Measurements from ENCODE around the gene GPR62. TPM values are rescaled to one million over a fixed set of nuclear protein-coding genes. Genes with fewer than 3 reads are reported as not detected.

Gene GPR62
- total and polyA plus RNA-seq, 2 experiments from 2014 or later = 0.10 to 0.38 TPM

- TF ChIP-seq, protein P1, sequence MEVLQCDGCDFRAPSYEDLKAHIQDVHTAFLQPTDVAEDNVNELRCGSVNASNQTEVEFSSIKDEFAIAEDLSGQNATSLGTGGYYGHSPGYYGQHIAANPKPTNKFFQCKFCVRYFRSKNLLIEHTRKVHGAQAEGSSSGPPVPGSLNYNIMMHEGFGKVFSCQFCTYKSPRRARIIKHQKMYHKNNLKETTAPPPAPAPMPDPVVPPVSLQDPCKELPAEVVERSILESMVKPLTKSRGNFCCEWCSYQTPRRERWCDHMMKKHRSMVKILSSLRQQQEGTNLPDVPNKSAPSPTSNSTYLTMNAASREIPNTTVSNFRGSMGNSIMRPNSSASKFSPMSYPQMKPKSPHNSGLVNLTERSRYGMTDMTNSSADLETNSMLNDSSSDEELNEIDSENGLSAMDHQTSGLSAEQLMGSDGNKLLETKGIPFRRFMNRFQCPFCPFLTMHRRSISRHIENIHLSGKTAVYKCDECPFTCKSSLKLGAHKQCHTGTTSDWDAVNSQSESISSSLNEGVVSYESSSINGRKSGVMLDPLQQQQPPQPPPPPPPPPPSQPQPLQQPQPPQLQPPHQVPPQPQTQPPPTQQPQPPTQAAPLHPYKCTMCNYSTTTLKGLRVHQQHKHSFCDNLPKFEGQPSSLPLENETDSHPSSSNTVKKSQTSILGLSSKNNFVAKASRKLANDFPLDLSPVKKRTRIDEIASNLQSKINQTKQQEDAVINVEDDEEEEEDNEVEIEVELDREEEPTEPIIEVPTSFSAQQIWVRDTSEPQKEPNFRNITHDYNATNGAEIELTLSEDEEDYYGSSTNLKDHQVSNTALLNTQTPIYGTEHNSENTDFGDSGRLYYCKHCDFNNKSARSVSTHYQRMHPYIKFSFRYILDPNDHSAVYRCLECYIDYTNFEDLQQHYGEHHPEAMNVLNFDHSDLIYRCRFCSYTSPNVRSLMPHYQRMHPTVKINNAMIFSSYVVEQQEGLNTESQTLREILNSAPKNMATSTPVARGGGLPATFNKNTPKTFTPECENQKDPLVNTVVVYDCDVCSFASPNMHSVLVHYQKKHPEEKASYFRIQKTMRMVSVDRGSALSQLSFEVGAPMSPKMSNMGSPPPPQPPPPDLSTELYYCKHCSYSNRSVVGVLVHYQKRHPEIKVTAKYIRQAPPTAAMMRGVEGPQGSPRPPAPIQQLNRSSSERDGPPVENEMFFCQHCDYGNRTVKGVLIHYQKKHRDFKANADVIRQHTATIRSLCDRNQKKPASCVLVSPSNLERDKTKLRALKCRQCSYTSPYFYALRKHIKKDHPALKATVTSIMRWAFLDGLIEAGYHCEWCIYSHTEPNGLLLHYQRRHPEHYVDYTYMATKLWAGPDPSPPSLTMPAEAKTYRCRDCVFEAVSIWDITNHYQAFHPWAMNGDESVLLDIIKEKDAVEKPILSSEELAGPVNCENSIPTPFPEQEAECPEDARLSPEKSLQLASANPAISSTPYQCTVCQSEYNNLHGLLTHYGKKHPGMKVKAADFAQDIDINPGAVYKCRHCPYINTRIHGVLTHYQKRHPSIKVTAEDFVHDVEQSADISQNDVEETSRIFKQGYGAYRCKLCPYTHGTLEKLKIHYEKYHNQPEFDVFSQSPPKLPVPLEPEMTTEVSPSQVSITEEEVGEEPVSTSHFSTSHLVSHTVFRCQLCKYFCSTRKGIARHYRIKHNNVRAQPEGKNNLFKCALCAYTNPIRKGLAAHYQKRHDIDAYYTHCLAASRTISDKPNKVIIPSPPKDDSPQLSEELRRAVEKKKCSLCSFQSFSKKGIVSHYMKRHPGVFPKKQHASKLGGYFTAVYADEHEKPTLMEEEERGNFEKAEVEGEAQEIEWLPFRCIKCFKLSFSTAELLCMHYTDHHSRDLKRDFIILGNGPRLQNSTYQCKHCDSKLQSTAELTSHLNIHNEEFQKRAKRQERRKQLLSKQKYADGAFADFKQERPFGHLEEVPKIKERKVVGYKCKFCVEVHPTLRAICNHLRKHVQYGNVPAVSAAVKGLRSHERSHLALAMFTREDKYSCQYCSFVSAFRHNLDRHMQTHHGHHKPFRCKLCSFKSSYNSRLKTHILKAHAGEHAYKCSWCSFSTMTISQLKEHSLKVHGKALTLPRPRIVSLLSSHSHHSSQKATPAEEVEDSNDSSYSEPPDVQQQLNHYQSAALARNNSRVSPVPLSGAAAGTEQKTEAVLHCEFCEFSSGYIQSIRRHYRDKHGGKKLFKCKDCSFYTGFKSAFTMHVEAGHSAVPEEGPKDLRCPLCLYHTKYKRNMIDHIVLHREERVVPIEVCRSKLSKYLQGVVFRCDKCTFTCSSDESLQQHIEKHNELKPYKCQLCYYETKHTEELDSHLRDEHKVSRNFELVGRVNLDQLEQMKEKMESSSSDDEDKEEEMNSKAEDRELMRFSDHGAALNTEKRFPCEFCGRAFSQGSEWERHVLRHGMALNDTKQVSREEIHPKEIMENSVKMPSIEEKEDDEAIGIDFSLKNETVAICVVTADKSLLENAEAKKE (CRISPR knock-in tag; IDR thresholded peaks at IDR 0.05) = no peak
- TF ChIP-seq JUNB (IDR thresholded peaks at IDR 0.05; ENCODE audit: unreplicated experiment) (no peak), POLR2AphosphoS5 (IDR thresholded peaks at IDR 0.05; ENCODE audit: low read depth) (no peak), CTCF (conservative IDR thresholded peaks at IDR 0.05; ENCODE audit: low read depth in 2 of 2) (no peak), EZH2phosphoT487 (IDR thresholded peaks at IDR 0.05; ENCODE audit: unreplicated experiment) (no peak), ZNF331 (CRISPR knock-in tag; IDR thresholded peaks at IDR 0.05; ENCODE audit: low read depth) (no peak), EZH2 (IDR thresholded peaks at IDR 0.05; ENCODE audit: low read depth, unreplicated experiment) (no peak), NANOG (IDR thresholded peaks at IDR 0.05; ENCODE audit: borderline replicate concordance) (no peak)
- TF ChIP-seq, protein P2, sequence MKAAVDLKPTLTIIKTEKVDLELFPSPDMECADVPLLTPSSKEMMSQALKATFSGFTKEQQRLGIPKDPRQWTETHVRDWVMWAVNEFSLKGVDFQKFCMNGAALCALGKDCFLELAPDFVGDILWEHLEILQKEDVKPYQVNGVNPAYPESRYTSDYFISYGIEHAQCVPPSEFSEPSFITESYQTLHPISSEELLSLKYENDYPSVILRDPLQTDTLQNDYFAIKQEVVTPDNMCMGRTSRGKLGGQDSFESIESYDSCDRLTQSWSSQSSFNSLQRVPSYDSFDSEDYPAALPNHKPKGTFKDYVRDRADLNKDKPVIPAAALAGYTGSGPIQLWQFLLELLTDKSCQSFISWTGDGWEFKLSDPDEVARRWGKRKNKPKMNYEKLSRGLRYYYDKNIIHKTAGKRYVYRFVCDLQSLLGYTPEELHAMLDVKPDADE (IDR thresholded peaks at IDR 0.05) = no peak
- TF ChIP-seq, protein P3, sequence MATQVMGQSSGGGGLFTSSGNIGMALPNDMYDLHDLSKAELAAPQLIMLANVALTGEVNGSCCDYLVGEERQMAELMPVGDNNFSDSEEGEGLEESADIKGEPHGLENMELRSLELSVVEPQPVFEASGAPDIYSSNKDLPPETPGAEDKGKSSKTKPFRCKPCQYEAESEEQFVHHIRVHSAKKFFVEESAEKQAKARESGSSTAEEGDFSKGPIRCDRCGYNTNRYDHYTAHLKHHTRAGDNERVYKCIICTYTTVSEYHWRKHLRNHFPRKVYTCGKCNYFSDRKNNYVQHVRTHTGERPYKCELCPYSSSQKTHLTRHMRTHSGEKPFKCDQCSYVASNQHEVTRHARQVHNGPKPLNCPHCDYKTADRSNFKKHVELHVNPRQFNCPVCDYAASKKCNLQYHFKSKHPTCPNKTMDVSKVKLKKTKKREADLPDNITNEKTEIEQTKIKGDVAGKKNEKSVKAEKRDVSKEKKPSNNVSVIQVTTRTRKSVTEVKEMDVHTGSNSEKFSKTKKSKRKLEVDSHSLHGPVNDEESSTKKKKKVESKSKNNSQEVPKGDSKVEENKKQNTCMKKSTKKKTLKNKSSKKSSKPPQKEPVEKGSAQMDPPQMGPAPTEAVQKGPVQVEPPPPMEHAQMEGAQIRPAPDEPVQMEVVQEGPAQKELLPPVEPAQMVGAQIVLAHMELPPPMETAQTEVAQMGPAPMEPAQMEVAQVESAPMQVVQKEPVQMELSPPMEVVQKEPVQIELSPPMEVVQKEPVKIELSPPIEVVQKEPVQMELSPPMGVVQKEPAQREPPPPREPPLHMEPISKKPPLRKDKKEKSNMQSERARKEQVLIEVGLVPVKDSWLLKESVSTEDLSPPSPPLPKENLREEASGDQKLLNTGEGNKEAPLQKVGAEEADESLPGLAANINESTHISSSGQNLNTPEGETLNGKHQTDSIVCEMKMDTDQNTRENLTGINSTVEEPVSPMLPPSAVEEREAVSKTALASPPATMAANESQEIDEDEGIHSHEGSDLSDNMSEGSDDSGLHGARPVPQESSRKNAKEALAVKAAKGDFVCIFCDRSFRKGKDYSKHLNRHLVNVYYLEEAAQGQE (IDR thresholded peaks at IDR 0.05; ENCODE audit: unreplicated experiment) = no peak
- no peaks in the 10 kb centered on the region for H4K20me1 ChIP-seq (replicated peaks; ENCODE audit: insufficient read depth)
- Mint-ChIP-seq H3K36me3 (ENCODE audit: low read depth) (0 out of 3 replicates have a peak, but pooled peaks cover 2% of the 10 kb centered on the region), H3K27ac (no peak overlapping the region), H3K4me1 (peaks cover 3% of the 10 kb centered on the region; the same call in 1 of the 3 replicates), H3K4me3 (no peak overlapping the region), H3K27me3 (ENCODE audit: insufficient read depth, low read depth, poor library complexity) (peaks cover 23% of the 10 kb centered on the region), H3K9me3 (no peaks in the 10 kb centered on the region)
- no peak overlapping the region for H2AFZ ChIP-seq
- H3K79me2 ChIP-seq (replicated peaks; ENCODE audit: insufficient read depth) = no peaks in the 10 kb centered on the region
- H3K4me1 ChIP-seq (ENCODE audit: insufficient read depth) = no peaks in the 10 kb centered on the region
- no peak for DNase-seq (ENCODE audit: low spot score)
- no peak overlapping the region for H3K4me2 ChIP-seq
- H3K27ac ChIP-seq (ENCODE audit: low read depth) = no peak overlapping the region
- H3K36me3 ChIP-seq (ENCODE audit: insufficient read depth) = no peaks in the 10 kb centered on the region
- H3K9me2 ChIP-seq (ENCODE audit: insufficient read depth) = no peaks in the 10 kb centered on the region
- H3K27me3 ChIP-seq (ENCODE audit: insufficient read depth) = peaks cover 11% of the 10 kb centered on the region; the same call in 1 of the 2 replicates
- no peak for ATAC-seq
- H3F3A ChIP-seq (replicated peaks; ENCODE audit: low read depth) = no peaks in the 10 kb centered on the region
- no peak overlapping the region for H3K4me3 ChIP-seq
Observed at GRCh38 chr3:51946796-51947195, 8.4 kb upstream of the GPR62 start.
